Endodermal cell (in vitro differentiated cells): ENCODE data around the gene DIPK1B. TPM values are rescaled to one million over a fixed set of nuclear protein-coding genes. Genes with fewer than 3 reads are reported as not detected.

ENCODE experiments used
- DNase-seq: peaks from one replicate; pipeline ENCODE4 v3.0.0-alpha.2; 2017
- H3K27ac ChIP-seq: 2 replicates; pipeline ENCODE4 v1.5.1; 2013; ENCODE audit warnings: mild to moderate bottlenecking, low read depth, low read length, moderate library complexity
- H3K27me3 ChIP-seq: 2 replicates; pipeline ENCODE4 v1.6.1; 2013; ENCODE audit warnings: mild to moderate bottlenecking, low read length, moderate library complexity; ENCODE audit not compliant: insufficient read depth, control insufficient read depth, poor library complexity, severe bottlenecking
- H3K36me3 ChIP-seq: 2 replicates; pipeline ENCODE4 v1.7.0; 2013; ENCODE audit warnings: mild to moderate bottlenecking, low read length, moderate library complexity; ENCODE audit not compliant: control insufficient read depth, insufficient read depth
- H3K4me1 ChIP-seq: one replicate; pipeline ENCODE4 v1.7.0; 2013; ENCODE audit warnings: low read length; ENCODE audit not compliant: control insufficient read depth, insufficient read depth
- H3K4me3 ChIP-seq: 2 replicates; pipeline ENCODE4 v1.5.1; 2013; ENCODE audit warnings: mild to moderate bottlenecking, low read length, moderate library complexity
- H3K9ac ChIP-seq: 2 replicates; pipeline ENCODE4 v1.6.1; 2013; ENCODE audit warnings: mild to moderate bottlenecking, low read length, moderate library complexity; ENCODE audit not compliant: poor library complexity, severe bottlenecking; ENCODE audit errors: extremely low read depth
- H3K9me3 ChIP-seq: 2 replicates; pipeline ENCODE4 v1.6.1; 2013; ENCODE audit warnings: mild to moderate bottlenecking, low read length, moderate library complexity; ENCODE audit not compliant: control insufficient read depth
- H3K27ac Mint-ChIP-seq: 2 replicates; pipeline ENCODE4 v1.8.0; 2020; ENCODE audit warnings: mixed read lengths
- H3K27me3 Mint-ChIP-seq: 2 replicates; pipeline ENCODE4 v1.8.0; 2021; ENCODE audit warnings: mild to moderate bottlenecking, mixed read lengths; ENCODE audit not compliant: insufficient read depth
- H3K36me3 Mint-ChIP-seq: 2 replicates; pipeline ENCODE4 v1.8.0; 2020; ENCODE audit warnings: low read depth, mixed read lengths
- H3K4me1 Mint-ChIP-seq: 2 replicates; pipeline ENCODE4 v1.8.0; 2020; ENCODE audit warnings: mixed read lengths
- H3K4me3 Mint-ChIP-seq: 2 replicates; pipeline ENCODE4 v1.8.0; 2020; ENCODE audit warnings: mild to moderate bottlenecking, moderate library complexity, mixed read lengths
- H3K9me3 Mint-ChIP-seq: 2 replicates; pipeline ENCODE4 v1.8.0; 2020; ENCODE audit warnings: mild to moderate bottlenecking, mixed read lengths
- CTCF ChIP-seq: fragments of 200-600 bp; sonication (generic); conservative IDR thresholded peaks from 2 replicates; pipeline ENCODE4 v1.5.0; 2021; ENCODE audit warnings: antibody characterized with exemption, mild to moderate bottlenecking
- WGBS, 2 experiments: methylation state at CpG; one replicate each; pipeline versions ENCODE4 v1.1.5 to v1.1.7; 2013; ENCODE audit warnings: missing lambda C conversion rate in 2 of 2, mixed read lengths in 1 of 2; ENCODE audit not compliant: insufficient coverage in 1 of 2, insufficient read length in 1 of 2; 5-methylcytosine and 5-hydroxymethylcytosine counted together
- microRNA-seq: library from miRNA; unstranded; fragments of <30 nt; microRNA quantifications from one replicate; pipeline ENCODE4 v1.2.0, GENCODE V29; 2020; ENCODE audit warnings: borderline microRNAs expressed
- total RNA-seq, 2 donors: library from RNA; stranded (reverse); fragmentation: NEBNext Ultra II Directional in 1 of 2; extraction: Animal tissue kit (Norgen Biotek cat#: 25700) in 1 of 2; gene quantifications; 2 replicates in 1 of 2; 3 replicates in 1 of 2; pipeline ENCODE4 v1.2.1, GENCODE V29; 2021

Gene DIPK1B
- total RNA-seq, 2 donors from 2014 or later: 35.1 to 45.4 TPM

DNA sequence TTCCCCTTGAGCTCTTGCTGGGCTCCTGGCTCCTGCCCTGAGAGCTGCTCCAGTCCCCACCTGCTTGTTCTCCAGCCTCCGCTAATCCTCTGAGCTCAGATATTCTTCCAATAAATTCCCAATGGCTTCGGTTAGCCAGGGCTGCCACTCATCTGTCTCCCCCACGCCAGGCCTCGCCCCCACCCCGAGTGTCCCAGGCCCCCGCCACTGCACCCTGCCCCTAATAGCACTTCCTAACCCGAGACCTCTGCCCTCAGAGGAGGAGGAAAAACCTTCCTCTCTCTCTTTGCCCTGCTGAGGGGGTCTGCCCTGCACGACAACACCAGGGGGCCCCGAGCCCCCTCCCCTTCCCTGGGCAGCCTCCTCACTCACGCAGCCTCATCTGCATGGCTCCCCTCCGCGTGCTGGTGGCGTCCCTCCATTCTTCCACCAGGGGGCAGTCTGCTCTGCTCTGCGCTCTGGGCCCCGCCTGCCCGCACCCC is 57.4 kb downstream of the DIPK1B start:
- no peaks in the 10 kb centered on the region for H3K36me3 ChIP-seq
- no peak overlapping the region for H3K27ac ChIP-seq
- Mint-ChIP-seq H3K36me3 (no peaks in the 10 kb centered on the region), H3K27ac (no peak overlapping the region), H3K9me3 (peaks cover 26% of the 10 kb centered on the region), H3K4me1 (no peaks in the 10 kb centered on the region), H3K4me3 (peak overlapping the region; percentile 49), H3K27me3 (peaks cover 9% of the 10 kb centered on the region)
- H3K4me3 ChIP-seq: no peak overlapping the region
- WGBS, 2 experiments: 27 to 30% methylated on average over 5 to 11 of the region's 16 CpGs
- H3K27me3 ChIP-seq: no peaks in the 10 kb centered on the region
- TF ChIP-seq CTCF: peak; percentile 71
- H3K9me3 ChIP-seq: peaks cover 18% of the 10 kb centered on the region
- DNase-seq: peak; percentile 92
- no peaks in the 10 kb centered on the region for H3K4me1 ChIP-seq
- no peak overlapping the region for H3K9ac ChIP-seq

DNA sequence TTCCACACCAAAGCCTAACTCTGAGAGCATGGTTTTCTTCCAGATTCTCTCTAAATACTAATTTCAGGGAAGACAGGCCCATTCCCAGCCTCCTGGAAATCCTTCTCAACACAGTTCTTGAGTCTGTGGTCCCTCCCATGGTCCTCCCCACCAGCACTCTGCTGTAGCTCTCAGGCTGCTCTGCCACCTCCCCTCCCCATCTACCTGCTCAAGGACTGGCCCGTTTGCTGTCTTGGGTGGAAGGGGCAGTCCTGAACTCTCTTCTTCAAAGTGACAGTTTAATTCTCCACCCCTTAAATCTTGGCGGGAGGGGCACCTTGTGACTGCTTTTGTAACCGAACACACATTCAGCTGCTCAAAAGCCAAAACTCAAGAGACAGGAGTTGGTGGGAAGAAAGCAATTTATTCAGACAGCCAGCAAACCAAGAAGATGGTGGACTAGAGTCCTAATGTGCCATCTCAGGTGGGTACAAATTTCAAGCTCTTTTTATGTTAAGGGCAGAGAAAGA is 59.6 kb downstream of the DIPK1B start:
- H3K36me3 ChIP-seq: no peaks in the 10 kb centered on the region
- no peaks in the 10 kb centered on the region for H3K4me1 ChIP-seq
- Mint-ChIP-seq H3K27ac (peak overlapping the region; percentile 13), H3K4me3 (no peak overlapping the region), H3K27me3 (peaks cover 14% of the 10 kb centered on the region), H3K36me3 (no peaks in the 10 kb centered on the region), H3K4me1 (no peaks in the 10 kb centered on the region), H3K9me3 (peaks cover 21% of the 10 kb centered on the region)
- 94 to 100% methylated on average over 1 to 3 of the region's 3 CpGs for WGBS, 2 experiments
- H3K27ac ChIP-seq: no peak overlapping the region
- DNase-seq: no peak
- no peaks in the 10 kb centered on the region for H3K27me3 ChIP-seq
- H3K4me3 ChIP-seq: no peak overlapping the region
- no peak overlapping the region for H3K9ac ChIP-seq
- TF ChIP-seq CTCF: no peak
- peaks cover 19% of the 10 kb centered on the region for H3K9me3 ChIP-seq

GRCh38 chr9:136773386-136774044 is 61.1 kb downstream of the DIPK1B start:
- Mint-ChIP-seq H3K9me3 (peaks cover 22% of the 10 kb centered on the region), H3K4me3 (no peak overlapping the region), H3K27me3 (peaks cover 24% of the 10 kb centered on the region), H3K4me1 (no peaks in the 10 kb centered on the region), H3K27ac (no peak overlapping the region), H3K36me3 (no peaks in the 10 kb centered on the region)
- Histone ChIP-seq H3K4me3 (no peak overlapping the region), H3K9me3 (peaks cover 19% of the 10 kb centered on the region), H3K27ac (no peak overlapping the region), H3K36me3 (no peaks in the 10 kb centered on the region), H3K4me1 (no peaks in the 10 kb centered on the region), H3K27me3 (peaks cover 9% of the 10 kb centered on the region), H3K9ac (no peak overlapping the region)
- TF ChIP-seq CTCF: no peak
- DNase-seq: peak; percentile 91
- WGBS, 2 experiments: 81% methylated on average over 4 to 7 of the region's 7 CpGs

Small RNA genes lying within 50 kb of the gene (microRNA-seq; reads per million reads assigned to microRNA genes)
- gene MIR126 (2,957 reads per million, percentile 97 among the genes with 10 or more reads in this experiment), gene MIR6722 (not detected)

Other genes starting within 250 kb of the DIPK1B start
- gene SEC16A, start 229.5 kb upstream of the DIPK1B start, total RNA-seq: 10 to 100 TPM; 54.6 to 60.7 TPM
- gene NOTCH1, start 166.5 kb upstream of the DIPK1B start, total RNA-seq: 10 to 100 TPM; 23.4 to 24.2 TPM
- 10 to 100 TPM; 31.5 to 34.0 TPM for gene EGFL7, start 49.7 kb upstream of the DIPK1B start, total RNA-seq
- 10 to 100 TPM; 33.4 to 39.8 TPM for gene AGPAT2, start 25.1 kb upstream of the DIPK1B start, total RNA-seq
- gene LCN10, start 30.4 kb downstream of the DIPK1B start, total RNA-seq: 1 to 10 TPM in 1 of 2 donors, under 1 TPM in 1; 0.91 to 1.1 TPM
- not detected for gene LCN6, start 36.0 kb downstream of the DIPK1B start, total RNA-seq
- not detected for gene LCN8, start 45.7 kb downstream of the DIPK1B start, total RNA-seq
- gene LCN15, start 51.9 kb downstream of the DIPK1B start, total RNA-seq: 1 to 10 TPM in 1 of 2 donors, under 1 TPM in 1; 0.51 to 1.2 TPM
- 100 to 1,000 TPM; 215 to 339 TPM for gene TMEM141, start 78.8 kb downstream of the DIPK1B start, total RNA-seq
- gene CCDC183, start 83.8 kb downstream of the DIPK1B start, total RNA-seq: 10 to 100 TPM; 10.9 to 13.4 TPM
- 100 to 1,000 TPM; 159 to 206 TPM for gene RABL6, start 95.4 kb downstream of the DIPK1B start, total RNA-seq
- gene AJM1, start 129.9 kb downstream of the DIPK1B start, total RNA-seq: 1 to 10 TPM; 1.4 to 3.5 TPM
- 100 to 1,000 TPM; 107 to 122 TPM for gene PHPT1, start 136.8 kb downstream of the DIPK1B start, total RNA-seq
- 10 to 100 TPM in 1 of 2 donors, 1 to 10 TPM in 1; 6.8 to 15.4 TPM for gene MAMDC4, start 139.8 kb downstream of the DIPK1B start, total RNA-seq
- 100 to 1,000 TPM; 326 to 339 TPM for gene EDF1, start 153.7 kb downstream of the DIPK1B start, total RNA-seq
- gene TRAF2, start 173.9 kb downstream of the DIPK1B start, total RNA-seq: 10 to 100 TPM; 45.9 to 55.1 TPM
- gene FBXW5, start 232.2 kb downstream of the DIPK1B start, total RNA-seq: 10 to 100 TPM; 64.2 to 76.5 TPM
- gene C8G, start 232.7 kb downstream of the DIPK1B start, total RNA-seq: 1 to 10 TPM; 1.2 to 1.6 TPM
- gene LCN12, start 239.7 kb downstream of the DIPK1B start, total RNA-seq: 1 to 10 TPM; 2.1 to 4.4 TPM